ENCODE results near the gene GALNT16. TPM values are rescaled to one million over a fixed set of nuclear protein-coding genes. Genes with fewer than 3 reads are reported as not detected.

The GALNT16 gene
- total and polyA plus RNA-seq, 7 donors: 2.4 to 20.5 (median 5.3) TPM; not detected in 1

GRCh38 chr14:69247676-69248440 is 12.1 kb upstream of the GALNT16 start:
- peaks cover 2 to 22% (median 16%) of the 10 kb centered on the region in 4 donors for H3K4me1 ChIP-seq
- peak in 2 of 4 donors; percentile 58 to 72 for TF ChIP-seq POLR2AphosphoS5 (IDR thresholded peaks at IDR 0.05)
- no peak for TF ChIP-seq POLR2A (IDR thresholded peaks at IDR 0.05)
- TF ChIP-seq, protein P1, sequence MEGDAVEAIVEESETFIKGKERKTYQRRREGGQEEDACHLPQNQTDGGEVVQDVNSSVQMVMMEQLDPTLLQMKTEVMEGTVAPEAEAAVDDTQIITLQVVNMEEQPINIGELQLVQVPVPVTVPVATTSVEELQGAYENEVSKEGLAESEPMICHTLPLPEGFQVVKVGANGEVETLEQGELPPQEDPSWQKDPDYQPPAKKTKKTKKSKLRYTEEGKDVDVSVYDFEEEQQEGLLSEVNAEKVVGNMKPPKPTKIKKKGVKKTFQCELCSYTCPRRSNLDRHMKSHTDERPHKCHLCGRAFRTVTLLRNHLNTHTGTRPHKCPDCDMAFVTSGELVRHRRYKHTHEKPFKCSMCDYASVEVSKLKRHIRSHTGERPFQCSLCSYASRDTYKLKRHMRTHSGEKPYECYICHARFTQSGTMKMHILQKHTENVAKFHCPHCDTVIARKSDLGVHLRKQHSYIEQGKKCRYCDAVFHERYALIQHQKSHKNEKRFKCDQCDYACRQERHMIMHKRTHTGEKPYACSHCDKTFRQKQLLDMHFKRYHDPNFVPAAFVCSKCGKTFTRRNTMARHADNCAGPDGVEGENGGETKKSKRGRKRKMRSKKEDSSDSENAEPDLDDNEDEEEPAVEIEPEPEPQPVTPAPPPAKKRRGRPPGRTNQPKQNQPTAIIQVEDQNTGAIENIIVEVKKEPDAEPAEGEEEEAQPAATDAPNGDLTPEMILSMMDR (IDR thresholded peaks at IDR 0.05): peak in 3 of 4 experiments; percentile 10 to 43 (median 28)
- peak; percentile 92 for DNase-seq
- intact Hi-C loops (cut with DNase I): loop anchor here (10.0 kb wide), 1 partner anchor 517 kb away; the partner anchor contains the start of gene SRSF5
- 81 to 86% methylated on average over 3 of the region's 3 CpGs for WGBS, 2 donors
- H3K27me3 ChIP-seq: no peaks in the 10 kb centered on the region
- no peak overlapping the region for H3K4me3 ChIP-seq
- no peaks in the 10 kb centered on the region for H3K36me3 ChIP-seq
- H3K27ac ChIP-seq: peak overlapping the region; percentile 54 to 78 (median 70)
- H3K9me3 ChIP-seq: no peaks in the 10 kb centered on the region

- 90 to 97% methylated on average over 5 of the region's 5 CpGs for WGBS, 2 donors
- Histone ChIP-seq H3K27ac (no peak overlapping the region), H3K27me3 (no peaks in the 10 kb centered on the region), H3K36me3 (no peaks in the 10 kb centered on the region), H3K9me3 (no peaks in the 10 kb centered on the region), H3K4me3 (no peak overlapping the region), H3K4me1 (peaks cover 2 to 17% (median 13%) of the 10 kb centered on the region in 4 donors)
- intact Hi-C loops (cut with DNase I): loop anchor here (10.0 kb wide), 1 partner anchor 515 kb away; the partner anchor contains the start of gene SRSF5
- DNase-seq: no peak
- TF ChIP-seq, protein P1 (IDR thresholded peaks at IDR 0.05): no peak
- TF ChIP-seq EP300 (IDR thresholded peaks at IDR 0.05) (no peak), POLR2A (IDR thresholded peaks at IDR 0.05) (no peak), POLR2AphosphoS5 (IDR thresholded peaks at IDR 0.05) (no peak)
These were observed 10.4 kb upstream of the GALNT16 start for GRCh38 chr14:69249603-69250002.

DNA sequence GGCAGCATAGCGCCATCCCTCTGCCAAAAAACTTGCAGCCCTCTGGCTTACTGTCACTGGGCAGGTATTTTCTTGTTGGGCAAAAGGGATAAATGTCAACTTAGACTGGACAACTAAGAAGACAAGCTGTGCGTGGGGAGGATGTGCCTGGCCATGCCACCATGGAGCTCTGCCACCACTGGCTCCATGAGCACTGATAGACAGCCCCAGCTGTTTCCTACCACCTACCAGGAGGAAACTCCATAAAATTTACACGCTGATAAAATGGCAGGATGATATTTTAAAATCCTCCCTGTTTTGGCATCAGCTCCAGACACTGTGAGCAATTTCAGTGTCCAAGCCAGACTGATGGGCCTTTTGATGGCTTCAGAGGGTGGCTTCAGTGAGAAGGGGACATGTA is 7.1 kb upstream of the GALNT16 start:
- no peak for TF ChIP-seq EP300 (IDR thresholded peaks at IDR 0.05)
- TF ChIP-seq, protein P1 (IDR thresholded peaks at IDR 0.05): no peak
- no peak for TF ChIP-seq POLR2A (IDR thresholded peaks at IDR 0.05)
- TF ChIP-seq POLR2AphosphoS5 (IDR thresholded peaks at IDR 0.05): no peak
- intact Hi-C loops (cut with DNase I): no loop called here
- 67 to 69% methylated on average over 3 of the region's 3 CpGs for WGBS, 2 donors
- Histone ChIP-seq H3K4me1 (peaks cover 0 to 6% (median 3%) of the 10 kb centered on the region in 4 donors), H3K36me3 (no peaks in the 10 kb centered on the region), H3K27me3 (peaks cover 0 to 6% (median 0%) of the 10 kb centered on the region in 3 donors), H3K27ac (no peak overlapping the region), H3K9me3 (no peaks in the 10 kb centered on the region), H3K4me3 (no peak overlapping the region)
- DNase-seq: no peak

DNA sequence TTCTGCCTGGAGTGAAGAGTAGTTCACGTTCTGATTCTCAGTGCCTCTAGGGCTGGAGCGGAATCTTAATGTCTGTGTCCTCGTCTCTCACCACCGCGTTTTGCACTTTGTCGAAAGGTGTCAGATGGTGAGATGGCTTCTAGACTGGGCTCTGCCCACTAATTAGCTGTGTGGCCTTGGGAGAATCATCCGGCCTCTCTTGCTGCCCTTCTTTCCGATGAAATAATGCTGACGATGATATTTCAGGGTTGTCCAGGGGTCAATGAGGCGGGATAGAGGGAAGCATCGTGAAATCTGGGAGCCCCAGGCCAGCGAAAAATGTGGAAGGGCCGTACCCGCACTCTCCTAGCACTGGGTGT is 811 bp upstream of the GALNT16 start:
- WGBS, 2 donors: 27 to 28% methylated on average over 14 of the region's 14 CpGs
- peaks cover 5 to 42% (median 19%) of the 10 kb centered on the region in 3 donors for H3K27me3 ChIP-seq
- DNase-seq: no peak
- no peaks in the 10 kb centered on the region for H3K9me3 ChIP-seq
- TF ChIP-seq POLR2A (IDR thresholded peaks at IDR 0.05) (no peak), EP300 (IDR thresholded peaks at IDR 0.05) (no peak)
- H3K4me3 ChIP-seq: peak overlapping the region; percentile 42 to 66 (median 56)
- H3K36me3 ChIP-seq: no peaks in the 10 kb centered on the region
- intact Hi-C loops (cut with DNase I): no loop called here
- H3K27ac ChIP-seq: peak overlapping the region in 1 of 4 donors; percentile 55
- H3K4me1 ChIP-seq: peaks cover 0 to 29% (median 27%) of the 10 kb centered on the region in 4 donors

- no peaks in the 10 kb centered on the region for H3K36me3 ChIP-seq
- H3K4me1 ChIP-seq: peaks cover 0 to 29% (median 27%) of the 10 kb centered on the region in 4 donors
- no peak for DNase-seq
- 1% methylated on average over 78 of the region's 78 CpGs for WGBS, 2 donors
- intact Hi-C loops (cut with DNase I): no loop called here
- H3K4me3 ChIP-seq: peak overlapping the region; percentile 42 to 66 (median 56)
- H3K27me3 ChIP-seq: peaks cover 5 to 42% (median 19%) of the 10 kb centered on the region in 3 donors
- peak overlapping the region; percentile 27 to 55 (median 42) for H3K27ac ChIP-seq
- H3K9me3 ChIP-seq: no peaks in the 10 kb centered on the region
- TF ChIP-seq POLR2A (IDR thresholded peaks at IDR 0.05) (no peak), POLR2AphosphoS5 (IDR thresholded peaks at IDR 0.05) (no peak), EP300 (IDR thresholded peaks at IDR 0.05) (no peak)
- TF ChIP-seq, protein P1 (IDR thresholded peaks at IDR 0.05): no peak
These were observed 367 bp downstream of the GALNT16 start for GRCh38 chr14:69260190-69260860.
